GM19193 (cell line): Measurements from ENCODE around the gene NGB.

ENCODE experiments used
- POLR2A ChIP-seq: IDR thresholded peaks from 4 replicates; pipeline ENCODE4 v1.6.1; 2011; ENCODE audit not compliant: insufficient read depth, insufficient read length; ENCODE audit errors: extremely low read depth

The NGB gene

GRCh38 chr14:77302926-77303325 lies 31.9 kb upstream of the NGB start:
- TF ChIP-seq POLR2A, result no peak

- TF ChIP-seq POLR2A, result no peak
These were observed 30.1 kb upstream of the NGB start for GRCh38 chr14:77301103-77301502.

GRCh38 chr14:77299771-77300170 lies 28.8 kb upstream of the NGB start:
- no peak for TF ChIP-seq POLR2A

- TF ChIP-seq POLR2A, result no peak
These were observed 25.9 kb upstream of the NGB start for GRCh38 chr14:77296906-77297305.

- no peak for TF ChIP-seq POLR2A
These were observed 25.1 kb upstream of the NGB start for GRCh38 chr14:77296155-77296554.

- TF ChIP-seq POLR2A, result no peak
These were observed 19.7 kb upstream of the NGB start for GRCh38 chr14:77290705-77291104.

- TF ChIP-seq POLR2A, result no peak
These were observed 15.6 kb upstream of the NGB start for GRCh38 chr14:77286576-77286975.

- TF ChIP-seq POLR2A, result no peak
These were observed 13.5 kb upstream of the NGB start for GRCh38 chr14:77284466-77284865.

- no peak for TF ChIP-seq POLR2A
These were observed 13.1 kb upstream of the NGB start for GRCh38 chr14:77284066-77284465.

- TF ChIP-seq POLR2A, result no peak
These were observed 10.9 kb upstream of the NGB start for GRCh38 chr14:77281852-77282410.

GRCh38 chr14:77279719-77280118 lies 8.7 kb upstream of the NGB start:
- no peak for TF ChIP-seq POLR2A

- no peak for TF ChIP-seq POLR2A
These were observed 7.6 kb upstream of the NGB start for GRCh38 chr14:77278461-77279230.

- no peak for TF ChIP-seq POLR2A
These were observed 6.0 kb upstream of the NGB start for GRCh38 chr14:77276959-77277358.

GRCh38 chr14:77276295-77276935 lies 5.4 kb upstream of the NGB start:
- no peak for TF ChIP-seq POLR2A

- no peak for TF ChIP-seq POLR2A
These were observed 4.6 kb upstream of the NGB start for GRCh38 chr14:77275601-77276017.

- TF ChIP-seq POLR2A, result no peak
These were observed 4.1 kb upstream of the NGB start for GRCh38 chr14:77275041-77275580.

GRCh38 chr14:77273796-77274195 lies 2.8 kb upstream of the NGB start:
- no peak for TF ChIP-seq POLR2A

GRCh38 chr14:77272261-77272660 lies 1.3 kb upstream of the NGB start:
- no peak for TF ChIP-seq POLR2A
